ENCODE data around the gene GAPVD1. TPM values are rescaled to one million over a fixed set of nuclear protein-coding genes. Genes with fewer than 3 reads are reported as not detected.

The GAPVD1 gene
- total and polyA plus RNA-seq, 2 of the 8 experiments (the other 6 are each of a cell fraction or from before 2014, with no cell fraction given) = 5.5 to 40.5 TPM

- no peaks in the 10 kb centered on the region for H4K20me1 ChIP-seq (replicated peaks in 1 of 2; ENCODE audit: control insufficient read depth in 1 of 2, insufficient read depth in 2 of 2, low read length in 2 of 2)
- H4K5ac ChIP-seq (ENCODE audit: insufficient read length, low read depth, low read length) = no peak overlapping the region
- H3K9me3 ChIP-seq (ENCODE audit: insufficient read depth in 2 of 2, low read depth in 1 of 2, low read length in 1 of 2) = no peaks in the 10 kb centered on the region
- H3K4me1 ChIP-seq (replicated peaks in 1 of 4; ENCODE audit: control insufficient read depth in 3 of 4, insufficient read depth in 4 of 4, low read length in 3 of 4) = peaks cover 0 to 4% (median 2%) of the 10 kb centered on the region in 4 experiments; a peak in 3 of 7 replicates
- CTCF ChIA-PET (ENCODE audit: partially characterized antibody) = interaction anchor here (1.4 kb wide), 1 partner anchor 24 kb away, joined by 3 read pairs; no protein-coding TSS in a partner anchor
- no peak overlapping the region for H3K56ac ChIP-seq (replicated peaks; ENCODE audit: insufficient read length, low read depth, low read length)
- H2BK20ac ChIP-seq (ENCODE audit: low read length) = no peak overlapping the region
- no peak overlapping the region for H3K14ac ChIP-seq (ENCODE audit: insufficient read length)
- no peak overlapping the region for H3K27ac ChIP-seq (ENCODE audit: low read depth, low read length)
- no peak overlapping the region for H3K4me3 ChIP-seq (ENCODE audit: extremely low read depth in 1 of 4, insufficient read depth in 2 of 4, low read depth in 3 of 4, low read length in 4 of 4)
- H2AFZ ChIP-seq (ENCODE audit: low read length) = no peak overlapping the region
- no peak for TF ChIP-seq SP1 (IDR thresholded peaks at IDR 0.05; ENCODE audit: low read depth, low read length)
- TF ChIP-seq POU5F1 (IDR thresholded peaks at IDR 0.05; ENCODE audit: low read depth, low read length) = no peak
- H3K79me1 ChIP-seq (ENCODE audit: low read depth, low read length) = peaks cover 7% of the 10 kb centered on the region
- H3K18ac ChIP-seq (ENCODE audit: extremely low read depth, low read length) = no peak overlapping the region
- POLR2A ChIA-PET (ENCODE audit: partially characterized antibody) = interaction anchor here (1.1 to 1.3 kb wide), 2 partner anchors 15 to 36 kb away, joined by 4 to 6 read pairs; partner anchors contain the start of genes GAPVD1 and HSPA5
- no peak overlapping the region for H4K91ac ChIP-seq (replicated peaks; ENCODE audit: insufficient read length, low read length)
- no peak overlapping the region for H4K8ac ChIP-seq (ENCODE audit: extremely low read depth, insufficient read depth, low read length)
- H2BK5ac ChIP-seq (ENCODE audit: low read depth, low read length) = no peak overlapping the region
- no peak overlapping the region for H2BK12ac ChIP-seq (ENCODE audit: low read depth, low read length)
- no peak overlapping the region for H2AK5ac ChIP-seq (ENCODE audit: low read depth, low read length)
- no peaks in the 10 kb centered on the region for H3K36me3 ChIP-seq (ENCODE audit: control insufficient read depth in 2 of 4, insufficient read depth in 4 of 4, low read length in 3 of 4)
- no peaks in the 10 kb centered on the region for H3K27me3 ChIP-seq (replicated peaks in 1 of 4; ENCODE audit: control insufficient read depth in 3 of 4, extremely low read depth in 1 of 4, insufficient read depth in 3 of 4, low read length in 3 of 4)
- FAIRE-seq = no peak
- no peak overlapping the region for H3K4ac ChIP-seq (replicated peaks; ENCODE audit: insufficient read length, low read depth, low read length)
- H3K23ac ChIP-seq (ENCODE audit: insufficient read length) = no peak overlapping the region
- no peak overlapping the region for H3K4me2 ChIP-seq (ENCODE audit: insufficient read depth in 1 of 2, low read depth in 2 of 2, low read length in 2 of 2)
- peaks cover 0 to 58% of the 10 kb centered on the region in 2 experiments; a peak in 2 of 4 replicates for H3K79me2 ChIP-seq (ENCODE audit: control insufficient read depth in 1 of 2, insufficient read depth in 2 of 2, low read length in 2 of 2)
- no peaks in the 10 kb centered on the region for H3K23me2 ChIP-seq (ENCODE audit: low read depth, low read length)
- H2BK15ac ChIP-seq (ENCODE audit: low read length) = no peak overlapping the region
- no peak overlapping the region for H3K9ac ChIP-seq (replicated peaks in 1 of 4; ENCODE audit: extremely low read depth in 1 of 4, low read depth in 3 of 4, low read length in 3 of 4)
- no peak overlapping the region for H2BK120ac ChIP-seq (replicated peaks; ENCODE audit: low read depth, low read length)
- 90% methylated on average over 4 of the region's 4 CpGs; no CpG with 5 or more reads in 1 of the 2 experiments for WGBS, 2 experiments (ENCODE audit: extremely low coverage in 1 of 2, insufficient coverage in 1 of 2, insufficient read length in 1 of 2, insufficient replicate concordance in 2 of 2, low coverage in 1 of 2, low lambda C conversion rate in 2 of 2, missing lambda C conversion rate in 1 of 2)
- no peak for DNase-seq (ENCODE audit: low read depth in 1 of 2, low spot score in 2 of 2)
Measured at GRCh38 chr9:125276771-125277170, 15.1 kb downstream of the GAPVD1 start.
